GM08714 (cell line): Measurements from ENCODE around the gene PRMT5.
"Not testable (repeated sequence)": the region's sequence is repeated elsewhere in the genome, so short reads cannot be mapped to it uniquely, and the experiment has no call there.

ENCODE experiments used
- H3K4me3 ChIP-seq: fragments of 200-500 bp; sonication (Bioruptor generic); 2 replicates; pipeline ENCODE4 v1.5.1; 2014; ENCODE audit warnings: mild to moderate bottlenecking, low read length, inconsistent platforms
- ZNF274 ChIP-seq: IDR thresholded peaks from 2 replicates; pipeline ENCODE4 v1.6.1; 2012; ENCODE audit warnings: mild to moderate bottlenecking, low read depth, low read length

PRMT5 gene

GRCh38 chr14:22920697-22921096, 8.5 kb downstream of the PRMT5 start:
- TF ChIP-seq ZNF274 = no peak
- H3K4me3 ChIP-seq = no peak overlapping the region

- peak overlapping the region; percentile 45; the same call in 1 of the 2 replicates for H3K4me3 ChIP-seq
- no peak for TF ChIP-seq ZNF274
Measured at GRCh38 chr14:22919601-22919921, 9.6 kb downstream of the PRMT5 start.

- peak within 1 kb of the TSS; percentile 89 for H3K4me3 ChIP-seq
- TF ChIP-seq ZNF274 = no peak
Measured at GRCh38 chr14:22918804-22919600, 10.2 kb downstream of the PRMT5 start, which contains the start of gene RBM23. Gene RBM23 (minus strand): TSS chr14:22919149.

GRCh38 chr14:22915886-22916521, 13.2 kb downstream of the PRMT5 start:
- H3K4me3 ChIP-seq = no peak overlapping the region
- TF ChIP-seq ZNF274 = no peak

GRCh38 chr14:22914836-22915235, 14.3 kb downstream of the PRMT5 start:
- not testable (repeated sequence) for H3K4me3 ChIP-seq

GRCh38 chr14:22910916-22911315, 18.3 kb downstream of the PRMT5 start:
- no peak overlapping the region for H3K4me3 ChIP-seq
- no peak for TF ChIP-seq ZNF274

- H3K4me3 ChIP-seq = no peak overlapping the region
- TF ChIP-seq ZNF274 = no peak
Measured at GRCh38 chr14:22908601-22909000, 20.6 kb downstream of the PRMT5 start.

GRCh38 chr14:22907429-22907828, 21.7 kb downstream of the PRMT5 start:
- no peak for TF ChIP-seq ZNF274
- no peak overlapping the region for H3K4me3 ChIP-seq

GRCh38 chr14:22906073-22906472, 23.1 kb downstream of the PRMT5 start:
- H3K4me3 ChIP-seq = no peak overlapping the region
- TF ChIP-seq ZNF274 = no peak

GRCh38 chr14:22905627-22906026, 23.5 kb downstream of the PRMT5 start:
- no peak for TF ChIP-seq ZNF274
- no peak overlapping the region for H3K4me3 ChIP-seq

- no peak overlapping the region for H3K4me3 ChIP-seq
- TF ChIP-seq ZNF274 = no peak
Measured at GRCh38 chr14:22903742-22904087, 25.5 kb downstream of the PRMT5 start.

- H3K4me3 ChIP-seq = no peak overlapping the region
- no peak for TF ChIP-seq ZNF274
Measured at GRCh38 chr14:22901799-22902198, 27.4 kb downstream of the PRMT5 start.

GRCh38 chr14:22900081-22900799, 28.9 kb downstream of the PRMT5 start:
- H3K4me3 ChIP-seq = no peak overlapping the region
- no peak for TF ChIP-seq ZNF274

- no peak overlapping the region for H3K4me3 ChIP-seq
- TF ChIP-seq ZNF274 = no peak
Measured at GRCh38 chr14:22898302-22899090, 30.7 kb downstream of the PRMT5 start.
